ENCODE data around the gene CTNNA3.

- TF ChIP-seq CTCF (conservative IDR thresholded peaks at IDR 0.05 in 1 of 2, IDR thresholded peaks at IDR 0.05 in 1 of 2; ENCODE audit: low read depth in 1 of 2, low read length in 2 of 2), result no peak
- TF ChIP-seq EZH2 (IDR thresholded peaks at IDR 0.05; ENCODE audit: low read length, missing control alignments), result no peak
These were observed 780.0 kb downstream of the CTNNA3 start for GRCh38 chr10:66916030-66916429.
